HCT116 (cell line): Measurements from ENCODE around the gene GABRB3. TPM values are rescaled to one million over a fixed set of nuclear protein-coding genes. Genes with fewer than 3 reads are reported as not detected.

Experiments used
- ATAC-seq: fragments of 200-7000 bp; cut with Tn5 transposase; 2 replicates; pipeline ENCODE4 v1.9.1; 2020; ENCODE audit warnings: mild to moderate bottlenecking, moderate library complexity
- BruUV-seq: library from RNA; stranded (reverse); fragments of 400-500 nt; replicated peaks from 2 replicates; lab custom pipeline; 2021; lab: Mats Ljungman, UMichigan
- CTCF ChIA-PET: fragments of 300-600 bp; sonication (Branson Sonifier 250); formaldehyde crosslinking; loops from one replicate; lab custom pipeline; 2021; ENCODE audit warnings: antibody characterized with exemption; lab: Charles Lee
- POLR2A ChIA-PET: fragments of 300-600, 350-600 bp; sonication (Branson Sonifier 250); formaldehyde crosslinking; loops from one replicate; lab custom pipeline; 2021; ENCODE audit warnings: antibody characterized with exemption; lab: Charles Lee
- RAD21 ChIA-PET, 2 experiments: fragments of 300-600 bp; sonication (Branson Sonifier 250); formaldehyde crosslinking; loops; one replicate each; lab custom pipeline; 2023; ENCODE audit warnings: low total read pairs in 2 of 2; ENCODE audit not compliant: uncharacterized antibody in 2 of 2, unreplicated experiment in 2 of 2, low non-redundant PET in 1 of 2; lab: Charles Lee
- DNase-seq: peaks from one replicate; pipeline ENCODE4 v3.0.0-alpha.2; 2010; ENCODE audit warnings: low read depth, low spot score
- H2AFZ ChIP-seq: fragments of 200-600 bp; shearing (Covaris generic), sonication (generic); 2 replicates; pipeline ENCODE4 v1.6.1; 2017; ENCODE audit warnings: low read depth, mixed run types, mixed read lengths, antibody characterized with exemption, low read length; ENCODE audit not compliant: poor library complexity, severe bottlenecking
- H3K27ac ChIP-seq: 2 replicates; pipeline ENCODE4 v1.5.1; 2012; ENCODE audit warnings: low read depth, low read length
- H3K27me3 ChIP-seq: fragments of 200-600 bp; sonication (generic); 2 replicates; pipeline ENCODE4 v1.6.1; 2016; ENCODE audit warnings: mixed run types, low read length, mixed read lengths; ENCODE audit not compliant: insufficient read depth
- H3K36me3 ChIP-seq, 2 experiments: fragments of 200-500 bp in 1 of 2; fragments of 200-600 bp in 1 of 2; sonication (Bioruptor generic) in 1 of 2; sonication (generic) in 1 of 2; 2 replicates each; pipeline versions ENCODE4 v1.5.1 to v1.6.1; 2014 to 2016; ENCODE audit warnings: low read length in 2 of 2, inconsistent platforms in 1 of 2, mixed read lengths in 1 of 2, mixed run types in 1 of 2; ENCODE audit not compliant: insufficient read depth in 2 of 2, control insufficient read depth in 1 of 2
- H3K4me1 ChIP-seq, 2 experiments: fragments of 200-600 bp in 1 of 2; sonication (generic) in 1 of 2; 2 replicates each; pipeline versions ENCODE4 v1.5.1 to v1.6.1; 2012 to 2017; ENCODE audit warnings: low read length in 2 of 2, inconsistent platforms in 1 of 2, mild to moderate bottlenecking in 1 of 2, mixed read lengths in 1 of 2, mixed run types in 1 of 2, moderate library complexity in 1 of 2; ENCODE audit not compliant: insufficient read depth in 2 of 2, control insufficient read depth in 1 of 2
- H3K4me2 ChIP-seq: fragments of 200-600 bp; sonication (generic); 2 replicates; pipeline ENCODE4 v1.6.1; 2017; ENCODE audit warnings: mixed run types, low read length, mixed read lengths
- H3K4me3 ChIP-seq, 2 experiments: fragments of 200-600 bp in 1 of 2; sonication (generic) in 1 of 2; replicated peaks in 1 of 2; 2 replicates each; pipeline ENCODE4 v1.5.1; 2011 to 2016; ENCODE audit warnings: low read length in 2 of 2, control low read depth in 1 of 2, low read depth in 1 of 2, mild to moderate bottlenecking in 1 of 2, mixed read lengths in 1 of 2, mixed run types in 1 of 2
- H3K79me2 ChIP-seq: fragments of 200-600 bp; sonication (generic); 2 replicates; pipeline ENCODE4 v1.6.1; 2017; ENCODE audit warnings: mild to moderate bottlenecking, mixed run types, low read length, moderate library complexity, mixed read lengths; ENCODE audit not compliant: insufficient read depth
- H3K9ac ChIP-seq: fragments of 200-600 bp; sonication (generic); 2 replicates; pipeline ENCODE4 v1.6.1; 2016; ENCODE audit warnings: low read length, mixed read lengths
- H3K9me2 ChIP-seq: fragments of 200-600 bp; sonication (generic), shearing (Covaris generic); 2 replicates; pipeline ENCODE4 v1.6.1; 2017; ENCODE audit warnings: mixed run types, mild to moderate bottlenecking, moderate library complexity; ENCODE audit not compliant: insufficient read depth
- H3K9me3 ChIP-seq, 2 experiments: fragments of 200-500 bp in 1 of 2; fragments of 200-600 bp in 1 of 2; sonication (Bioruptor generic) in 1 of 2; sonication (generic) in 1 of 2; 2 replicates each; pipeline ENCODE4 v1.6.1; 2014 to 2017; ENCODE audit warnings: low read length in 2 of 2, mixed read lengths in 2 of 2, inconsistent platforms in 1 of 2, low read depth in 1 of 2, mild to moderate bottlenecking in 1 of 2, mixed run types in 1 of 2, moderate library complexity in 1 of 2; ENCODE audit not compliant: control insufficient read depth in 1 of 2, insufficient read depth in 1 of 2
- H4K20me1 ChIP-seq: fragments of 200-600 bp; sonication (generic), shearing (Covaris generic); 2 replicates; pipeline ENCODE4 v1.6.1; 2017; ENCODE audit warnings: mixed run types, mild to moderate bottlenecking, moderate library complexity; ENCODE audit not compliant: insufficient read depth
- CBX3 ChIP-seq: IDR thresholded peaks from 2 replicates; pipeline ENCODE4 v1.6.1; 2012; ENCODE audit warnings: low read depth
- FOSL1 ChIP-seq: IDR thresholded peaks from 2 replicates; pipeline ENCODE4 v1.6.1; 2012; ENCODE audit warnings: low read depth
- RAD21 ChIP-seq: IDR thresholded peaks from 2 replicates; pipeline ENCODE4 v1.6.1; 2012; ENCODE audit warnings: low read depth, mild to moderate bottlenecking
- REST ChIP-seq: IDR thresholded peaks from 2 replicates; pipeline ENCODE4 v1.6.1; 2012; ENCODE audit warnings: low read depth
- SP1 ChIP-seq: IDR thresholded peaks from 2 replicates; pipeline ENCODE4 v1.6.1; 2012; ENCODE audit warnings: low read depth
- SRF ChIP-seq: IDR thresholded peaks from 2 replicates; pipeline ENCODE4 v1.6.1; 2012; ENCODE audit warnings: low read depth
- ZBTB33 ChIP-seq: IDR thresholded peaks from 2 replicates; pipeline ENCODE4 v1.6.1; 2011; ENCODE audit warnings: mild to moderate bottlenecking, low read length, moderate library complexity; ENCODE audit not compliant: insufficient replicate concordance; ENCODE audit errors: extremely low read depth
- ZNF274 ChIP-seq: fragments of 200-500 bp; sonication (Bioruptor generic); IDR thresholded peaks from 2 replicates; pipeline ENCODE4 v1.6.1; 2014; ENCODE audit warnings: mild to moderate bottlenecking, low read depth, low read length, inconsistent platforms
- intact Hi-C: fragments of 100-400 bp; cut with micrococcal nuclease; formaldehyde crosslinking; loops from 2 replicates; pipeline ENCODE4 v1.10.0; 2022
- total RNA-seq: library from RNA; stranded (reverse); gene quantifications from one replicate; pipeline ENCODE4 v1.2.1, GENCODE V29; 2021; ENCODE audit not compliant: unreplicated experiment

Gene GABRB3
- total RNA-seq, 1 experiment from 2014 or later, result 0.52 TPM

- Histone ChIP-seq H2AFZ (no peak overlapping the region), H4K20me1 (no peaks in the 10 kb centered on the region; the same call in 1 of the 2 replicates), H3K27ac (no peak overlapping the region), H3K9ac (no peak overlapping the region), H3K27me3 (no peaks in the 10 kb centered on the region), H3K36me3 (no peaks in the 10 kb centered on the region), H3K9me3 (peaks cover 17 to 35% of the 10 kb centered on the region in 2 experiments; a peak in 2 of 4 replicates), H3K4me2 (no peak overlapping the region), H3K4me3 (no peak overlapping the region), H3K9me2 (no peaks in the 10 kb centered on the region), H3K79me2 (no peaks in the 10 kb centered on the region), H3K4me1 (no peaks in the 10 kb centered on the region)
- RAD21 ChIA-PET, result no interaction called here
- BruUV-seq, result no TSS peak
- TF ChIP-seq ZBTB33, result no peak
- no peak for TF ChIP-seq FOSL1
- TF ChIP-seq CBX3, result no peak
- TF ChIP-seq SP1, result no peak
- TF ChIP-seq REST, result no peak
- no peak for TF ChIP-seq ZNF274
- TF ChIP-seq SRF, result no peak
- TF ChIP-seq RAD21, result no peak
- ATAC-seq (no peak), DNase-seq (no peak)
- intact Hi-C loops, result no loop called here
- POLR2A ChIA-PET, result no interaction called here
- CTCF ChIA-PET, result no interaction called here
These were observed 5.6 kb downstream of the GABRB3 start for GRCh38 chr15:26767169-26767670.
